NCI-H2196 treated with DMSO at 0.1 percent for 48 hours (cell line): Measurements from ENCODE around the gene SLC22A3.

ENCODE experiments used
- DNase-seq: peaks from one replicate; lab custom pipeline; 2025; ENCODE audit not compliant: unreplicated experiment; lab: John Stamatoyannopoulos, UW

SLC22A3 gene

DNA sequence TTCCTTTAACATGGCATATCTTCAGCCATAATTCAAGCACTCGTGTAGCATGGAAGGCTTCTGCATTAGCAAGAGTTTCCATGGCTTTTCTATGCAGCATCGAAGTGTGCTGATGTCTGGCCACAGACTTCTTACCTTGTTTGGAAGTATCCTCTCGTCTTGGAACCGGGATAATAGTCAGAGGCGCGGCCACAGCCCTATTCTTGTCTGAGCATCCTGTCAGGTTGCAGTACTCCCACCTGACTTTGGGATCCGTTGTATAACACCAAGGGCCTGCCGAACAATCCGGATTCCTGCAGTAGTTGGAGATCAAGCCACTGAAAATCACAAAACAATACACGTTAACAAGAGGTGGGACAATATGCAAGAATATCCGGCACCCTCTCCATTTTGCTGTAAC, 138.9 kb downstream of the SLC22A3 start:
- DNase-seq = no peak

GRCh38 chr6:160489091-160489490, 140.9 kb downstream of the SLC22A3 start:
- no peak for DNase-seq

DNA sequence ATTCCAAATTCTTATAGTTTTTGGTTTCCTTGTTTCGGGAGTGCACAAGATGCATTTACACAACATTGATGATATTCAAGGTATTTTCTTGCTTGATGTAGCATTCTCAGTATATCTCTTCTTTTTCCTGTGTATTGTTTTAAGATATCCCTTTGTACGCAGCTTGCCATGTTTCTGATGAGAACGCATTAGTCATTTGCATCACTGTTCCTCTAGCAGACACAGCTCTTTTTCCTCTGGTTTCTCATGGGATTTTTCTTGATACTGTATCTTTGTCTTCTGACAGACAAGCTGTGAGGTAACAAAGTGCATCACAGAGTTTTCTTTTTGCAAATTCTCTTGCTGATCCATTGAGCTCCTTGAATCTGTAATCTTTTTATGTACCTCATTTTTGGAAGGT, 146.4 kb downstream of the SLC22A3 start:
- no peak for DNase-seq

DNA sequence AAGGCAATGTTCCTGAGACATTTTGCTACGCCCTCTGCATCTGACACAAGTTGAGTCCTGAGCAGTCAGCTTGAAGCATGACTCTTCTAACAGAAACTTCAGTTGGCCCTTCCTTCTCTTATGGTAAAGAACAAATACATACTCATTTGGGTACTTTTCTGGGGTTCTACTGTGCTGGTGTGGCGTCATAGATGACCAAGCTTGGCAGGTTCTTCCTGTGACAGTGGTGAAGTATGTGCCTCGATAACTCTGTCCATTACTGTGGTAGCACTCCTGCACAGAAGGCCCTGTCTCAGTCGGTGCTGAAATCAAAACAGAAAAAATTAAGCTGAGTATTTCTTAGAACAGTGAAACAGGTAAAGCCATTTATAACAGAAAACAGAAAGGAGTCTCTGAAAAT, 152.5 kb downstream of the SLC22A3 start:
- no peak for DNase-seq
